Islet precursor cell (in vitro differentiated cells): ENCODE measurements around the gene FADS2.

Experiments
- DNase-seq: peaks from one replicate; pipeline ENCODE4 v3.0.0-alpha.2; 2018

FADS2 gene

GRCh38 chr11:61827571-61828378, at the start of gene FADS2:
Gene FADS2, plus strand, starts transcription at chr11:61828300. Its CDS starts 91 bp downstream, at chr11:61828391.
- DNase-seq = peak; percentile 100

GRCh38 chr11:61778357-61778886, 49.7 kb upstream of the FADS2 start:
- DNase-seq = no peak

DNA sequence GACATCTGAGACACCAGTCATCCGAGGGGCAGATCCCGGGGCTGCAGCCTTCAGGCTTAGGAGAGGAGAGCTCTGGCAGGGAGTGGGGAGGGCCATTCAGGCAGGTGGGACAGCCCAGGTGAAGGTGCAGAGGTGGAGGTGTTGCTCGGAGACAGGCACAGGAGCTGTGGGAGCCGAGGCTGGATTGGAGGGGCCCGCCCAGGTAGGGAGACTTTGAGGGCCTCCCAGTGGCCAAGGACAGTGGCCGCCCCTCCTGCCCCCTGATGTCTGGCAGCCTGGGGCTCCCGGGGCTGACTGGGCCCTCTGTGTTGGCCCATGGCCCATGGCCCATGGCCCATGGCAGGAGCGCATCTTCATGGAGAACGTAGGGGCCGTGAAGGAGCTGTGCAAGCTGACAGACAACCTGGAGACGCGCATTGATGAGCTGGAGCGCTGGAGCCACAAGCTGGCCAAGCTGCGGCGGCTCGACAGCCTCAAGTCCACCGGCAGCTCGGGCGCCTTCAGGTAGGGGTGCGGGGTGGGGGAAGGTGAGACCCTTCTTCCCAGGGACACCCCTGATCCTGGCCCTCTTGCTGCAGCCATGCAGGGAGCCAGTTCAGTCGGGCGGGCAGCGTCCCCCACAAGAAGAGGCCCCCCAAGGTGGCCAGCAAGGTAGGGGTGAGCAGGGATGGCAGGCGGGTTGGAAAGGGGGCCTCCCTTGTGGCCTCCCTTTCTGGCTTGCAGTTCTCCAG, 49.0 kb upstream of the FADS2 start:
- DNase-seq = no peak

DNA sequence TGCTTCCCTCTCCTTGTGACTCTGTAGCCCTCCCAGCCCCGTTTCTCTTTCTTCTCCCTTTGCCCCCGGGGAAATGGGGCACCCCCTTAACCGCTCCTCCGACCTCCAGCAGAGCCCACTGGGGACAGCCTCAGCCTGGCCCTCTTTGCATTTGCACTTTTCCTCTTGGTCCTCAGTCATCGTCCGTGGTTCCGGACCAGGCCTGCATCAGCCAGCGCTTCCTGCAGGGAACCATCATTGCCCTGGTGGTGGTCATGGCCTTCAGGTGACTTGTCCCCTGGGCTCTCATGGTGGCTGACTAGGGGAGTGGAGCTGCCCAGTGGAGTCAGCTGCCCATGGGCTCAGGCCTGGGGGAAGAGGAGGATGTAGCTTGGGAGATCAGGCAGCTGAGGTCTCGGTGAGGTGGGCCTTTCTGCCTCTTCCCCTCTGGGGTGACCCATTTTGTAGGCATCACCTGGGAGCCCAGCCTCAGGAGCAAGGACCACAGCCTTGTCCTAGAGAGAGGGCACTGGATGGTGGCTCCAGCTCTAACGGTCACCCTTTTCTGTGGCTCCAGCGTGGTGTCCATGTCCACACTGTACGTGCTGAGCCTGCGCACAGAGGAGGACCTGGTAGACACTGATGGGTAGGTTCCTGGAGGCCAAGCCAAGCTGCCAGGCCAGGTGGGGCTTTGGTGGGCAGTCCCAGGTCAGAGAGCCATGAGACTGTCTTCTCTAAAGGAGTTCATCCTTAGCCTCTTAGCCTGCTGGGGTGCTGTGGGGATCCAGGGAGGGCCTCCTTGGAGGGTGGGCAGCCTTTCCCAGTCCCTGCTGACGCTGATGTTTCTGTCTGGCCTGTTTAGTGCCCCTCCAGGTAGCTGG, 48.2 kb upstream of the FADS2 start:
- DNase-seq = no peak

DNA sequence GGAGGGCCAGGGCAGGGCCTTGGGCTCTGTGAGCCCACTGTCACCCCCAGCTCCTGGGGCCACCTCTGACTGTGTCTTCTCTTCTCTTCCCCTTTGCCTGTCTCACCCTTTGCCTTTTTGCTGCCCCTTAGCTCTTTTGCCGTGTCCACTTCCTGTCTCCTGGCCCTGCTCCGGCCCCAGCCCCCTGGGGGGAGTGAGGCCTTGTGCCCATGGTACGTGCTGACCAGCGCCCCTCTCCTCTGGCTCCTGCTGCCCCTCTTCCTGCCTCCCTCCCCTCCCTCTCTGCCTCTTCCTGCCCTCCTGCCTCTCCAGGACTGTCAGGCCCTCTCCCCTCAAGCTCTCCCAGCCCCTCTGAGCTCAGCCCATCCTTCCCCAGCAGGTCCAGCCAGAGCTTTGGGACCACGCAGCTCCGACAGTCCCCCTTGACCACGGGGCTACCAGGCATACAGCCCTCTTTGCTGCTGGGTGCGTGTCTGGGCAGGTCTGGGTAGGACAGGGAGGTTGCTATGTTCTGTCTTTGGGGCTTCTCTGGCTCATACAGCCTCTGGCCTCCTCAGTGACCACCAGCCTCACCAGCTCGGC, 47.4 kb upstream of the FADS2 start:
- no peak for DNase-seq

GRCh38 chr11:61781585-61781984, 46.5 kb upstream of the FADS2 start:
- no peak for DNase-seq

DNA sequence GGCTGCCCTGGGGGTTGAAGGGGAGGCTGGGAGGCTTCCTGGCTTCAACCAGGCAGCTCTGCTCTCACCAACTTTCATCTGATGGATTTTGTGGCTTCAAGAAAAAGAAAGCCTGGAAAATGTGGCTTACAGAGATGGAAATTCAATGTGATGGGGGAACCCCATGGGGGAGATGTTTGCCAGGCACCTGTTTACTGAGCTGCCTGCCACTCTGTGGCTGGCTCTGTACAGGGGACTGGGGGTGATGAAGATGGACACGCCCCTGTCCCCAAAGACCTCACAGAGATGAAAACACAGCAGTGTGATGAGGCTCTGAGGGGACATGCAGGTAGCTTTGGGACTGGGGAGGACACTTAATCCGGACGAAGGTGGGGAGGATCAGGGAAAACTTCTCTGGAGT, 45.8 kb upstream of the FADS2 start:
- DNase-seq = no peak

DNA sequence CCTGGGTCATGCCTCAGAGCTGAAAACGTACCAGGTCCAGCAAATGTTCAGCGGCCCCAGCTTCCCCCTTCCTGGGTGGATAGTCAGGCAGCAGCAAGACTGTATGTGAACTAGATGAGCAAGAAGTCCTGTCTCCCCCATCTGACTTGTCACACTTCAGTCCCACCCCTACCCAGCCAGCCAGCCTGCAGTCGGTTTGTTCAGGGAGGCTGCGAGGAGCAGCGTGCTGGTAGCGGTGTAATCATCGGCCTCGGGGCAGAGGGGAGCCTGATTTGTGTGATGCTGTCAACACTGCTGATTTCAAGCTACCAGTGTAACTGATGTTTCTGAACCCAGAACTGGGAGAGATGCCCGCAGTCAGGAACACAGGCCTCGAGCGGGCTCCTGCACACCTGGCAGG, 45.3 kb upstream of the FADS2 start:
- peak; percentile 91 for DNase-seq

GRCh38 chr11:61783717-61784505, 44.2 kb upstream of the FADS2 start:
- peak; percentile 86 for DNase-seq

DNA sequence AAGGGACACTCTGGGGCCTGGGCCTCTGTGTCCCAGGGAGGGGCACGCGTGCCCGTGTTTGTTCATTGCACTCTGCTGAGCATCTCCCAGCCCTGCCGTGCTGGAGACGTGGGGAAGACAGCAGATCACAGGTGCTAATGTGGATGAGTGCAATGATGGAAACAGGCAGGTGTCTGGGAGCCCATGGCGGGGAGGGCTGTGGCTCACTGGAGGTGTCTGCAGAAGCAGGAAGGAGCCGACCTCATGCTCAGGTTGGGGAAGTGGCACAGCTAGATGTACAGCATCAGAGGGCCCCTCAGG, 43.6 kb upstream of the FADS2 start:
- DNase-seq = no peak

- DNase-seq = no peak
Observed at GRCh38 chr11:61785837-61786402, 42.2 kb upstream of the FADS2 start.

DNA sequence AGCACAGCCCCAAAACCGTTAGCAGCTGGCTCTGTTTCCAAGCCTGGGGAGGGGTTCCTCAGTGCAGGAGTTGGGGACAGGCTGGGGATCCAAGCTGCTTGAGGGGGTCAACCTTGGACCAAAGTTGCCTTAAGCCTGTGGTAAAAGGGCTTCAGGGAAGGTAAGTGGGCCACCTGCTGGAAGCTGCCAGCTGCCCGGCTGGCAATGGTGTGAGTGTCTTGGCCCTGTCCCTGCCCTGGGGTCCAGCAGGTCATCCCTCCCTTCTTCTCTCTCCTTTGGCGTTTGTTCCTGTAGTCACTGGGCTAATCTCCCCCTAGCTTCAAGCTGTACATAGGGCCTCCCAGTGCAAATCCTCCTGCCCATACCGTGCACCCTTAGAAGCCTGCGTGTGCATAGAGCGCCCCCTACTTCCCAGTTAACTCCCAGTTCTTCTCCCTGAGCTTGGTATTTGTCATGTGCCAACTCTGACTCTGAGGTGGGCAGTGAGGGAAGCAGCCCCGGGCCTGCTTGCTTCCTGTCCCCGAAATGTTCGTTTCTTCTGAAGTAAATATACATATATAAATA, 40.1 kb upstream of the FADS2 start:
- DNase-seq = peak; percentile 86

- DNase-seq = peak; percentile 85
Observed at GRCh38 chr11:61791737-61792309, 36.3 kb upstream of the FADS2 start.

- DNase-seq = peak; percentile 96
Observed at GRCh38 chr11:61792310-61793082, 35.6 kb upstream of the FADS2 start, which contains the start of the genes FEN1 and TMEM258. Gene FEN1, plus strand, starts transcription at chr11:61792911. Its CDS starts 2,451 bp downstream, at chr11:61795362. Gene TMEM258, minus strand, starts transcription at chr11:61792599. Its CDS starts 41 bp downstream, at chr11:61792558.

DNA sequence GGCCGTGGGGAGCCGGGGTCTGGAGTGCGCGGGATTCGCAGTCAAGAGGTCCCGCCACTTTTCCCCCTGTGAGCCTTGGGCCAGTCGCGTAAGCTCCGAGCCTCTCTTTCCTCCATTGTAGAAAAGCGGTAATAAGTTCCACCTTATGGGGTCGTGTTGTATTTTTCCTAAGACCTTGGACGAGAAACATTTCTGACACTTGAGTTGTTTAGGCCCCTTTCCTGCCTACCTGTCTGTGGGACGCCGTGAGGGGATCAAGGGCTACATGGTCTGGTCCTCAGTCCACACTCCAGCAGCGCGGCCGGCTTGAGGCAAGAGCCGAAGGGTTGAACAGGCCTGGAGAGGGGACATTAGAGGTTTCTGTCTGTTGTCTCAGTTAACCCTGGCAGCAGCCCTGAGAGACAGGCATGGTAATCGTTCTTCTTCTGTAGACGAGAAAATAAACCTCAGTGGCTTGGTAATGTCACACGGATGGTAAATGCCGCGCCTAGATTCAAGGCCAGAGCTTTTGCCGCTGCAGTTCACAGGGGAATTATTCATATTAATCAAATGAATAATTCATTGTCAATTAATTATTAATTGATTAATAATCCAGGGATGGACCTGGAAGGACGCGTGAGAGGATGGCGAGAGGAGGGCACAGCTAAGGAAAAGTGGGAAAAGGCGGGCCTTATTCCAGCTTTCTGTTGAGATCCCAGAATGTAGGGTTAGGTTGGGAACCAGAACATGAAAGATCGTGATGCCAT, 34.8 kb upstream of the FADS2 start:
- DNase-seq = no peak

DNA sequence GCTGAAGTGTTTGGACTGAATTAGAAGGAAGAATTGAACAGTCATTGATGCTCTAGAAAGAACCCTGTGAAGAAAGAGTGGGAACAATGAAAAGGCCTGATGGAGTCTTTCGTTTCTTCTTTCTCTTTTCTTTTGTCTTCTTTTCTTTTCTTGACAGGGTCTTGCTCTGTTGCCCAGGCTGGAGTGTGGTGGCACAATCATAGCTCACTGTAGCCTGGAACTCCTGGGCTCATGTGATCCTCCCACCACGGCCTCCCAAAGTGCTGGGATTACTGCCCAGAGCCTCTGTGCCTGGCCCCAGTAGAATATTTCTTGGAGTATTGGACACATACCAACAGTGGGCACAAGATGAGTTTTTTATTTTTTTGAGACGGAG, 34.3 kb upstream of the FADS2 start:
- DNase-seq = no peak

GRCh38 chr11:61794579-61794978, 33.5 kb upstream of the FADS2 start:
- DNase-seq = no peak

GRCh38 chr11:61795459-61795858, 32.6 kb upstream of the FADS2 start:
- no peak for DNase-seq

- no peak for DNase-seq
Observed at GRCh38 chr11:61795876-61796526, 32.1 kb upstream of the FADS2 start.
